Effector CD4-positive, alpha-beta T cell (primary cell): ENCODE data around the gene CACNA1B.

Source experiments
- DNase-seq: peaks from one replicate; pipeline ENCODE4 v3.0.0-alpha.2; 2020

The CACNA1B gene

GRCh38 chr9:137986268-137987099 lies 108.9 kb downstream of the CACNA1B start:
- DNase-seq: no peak

GRCh38 chr9:137987244-137988030 lies 109.9 kb downstream of the CACNA1B start:
- no peak for DNase-seq

GRCh38 chr9:137988051-137988450 lies 110.5 kb downstream of the CACNA1B start:
- no peak for DNase-seq

GRCh38 chr9:137988701-137989100 lies 111.1 kb downstream of the CACNA1B start:
- no peak for DNase-seq

DNA sequence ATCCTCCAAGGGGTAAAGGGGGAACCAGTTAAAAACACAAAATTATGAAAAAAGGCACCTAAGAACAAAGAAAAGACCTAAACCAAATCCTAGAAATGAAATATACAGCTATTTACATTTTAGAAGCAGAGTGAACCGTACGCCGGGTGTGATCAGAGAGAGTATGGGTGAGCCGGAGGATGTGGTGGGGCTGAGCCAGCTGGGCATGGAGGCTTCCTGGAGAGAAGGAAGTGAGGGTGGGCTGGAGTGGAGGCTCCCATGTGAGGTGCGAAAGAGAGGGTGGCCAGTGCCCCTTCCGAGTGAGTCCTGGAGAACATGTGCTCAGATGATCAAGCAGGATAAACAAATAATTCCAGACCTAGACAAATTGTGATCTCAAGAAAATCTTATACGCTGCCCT lies 111.6 kb downstream of the CACNA1B start:
- no peak for DNase-seq

DNA sequence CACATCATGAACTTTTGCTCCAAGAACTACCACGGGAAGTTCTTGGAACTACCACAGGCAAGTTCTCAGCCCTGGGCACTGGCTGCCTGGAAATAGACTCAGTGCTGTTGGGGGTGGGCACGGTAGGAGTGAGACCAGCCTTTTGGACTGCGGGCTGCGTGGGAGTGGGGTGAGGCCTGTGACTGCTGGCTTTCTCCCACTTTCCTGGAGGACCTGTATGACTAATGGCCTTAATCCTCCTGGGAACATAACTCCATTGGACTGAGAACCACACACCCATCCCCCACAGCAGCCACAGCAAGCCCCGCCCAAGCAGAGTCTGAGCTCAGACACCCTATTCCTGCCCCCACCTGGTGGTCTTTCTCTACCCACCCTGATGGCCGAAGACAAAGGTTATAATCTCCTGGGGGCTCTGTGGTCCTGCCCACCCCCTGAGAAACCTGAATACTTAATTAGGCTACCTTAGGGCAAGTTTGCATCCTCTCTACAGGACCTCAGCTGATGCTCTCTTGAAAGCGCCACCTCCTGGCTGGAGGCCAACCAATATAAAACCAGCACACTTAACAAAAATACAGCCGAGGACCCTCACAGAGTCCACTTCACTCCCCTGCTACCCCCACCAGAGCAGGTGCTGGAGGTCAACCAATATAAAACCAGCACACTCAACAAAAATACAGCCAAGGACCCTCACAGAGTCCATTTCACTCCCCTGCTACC lies 112.6 kb downstream of the CACNA1B start:
- no peak for DNase-seq

DNA sequence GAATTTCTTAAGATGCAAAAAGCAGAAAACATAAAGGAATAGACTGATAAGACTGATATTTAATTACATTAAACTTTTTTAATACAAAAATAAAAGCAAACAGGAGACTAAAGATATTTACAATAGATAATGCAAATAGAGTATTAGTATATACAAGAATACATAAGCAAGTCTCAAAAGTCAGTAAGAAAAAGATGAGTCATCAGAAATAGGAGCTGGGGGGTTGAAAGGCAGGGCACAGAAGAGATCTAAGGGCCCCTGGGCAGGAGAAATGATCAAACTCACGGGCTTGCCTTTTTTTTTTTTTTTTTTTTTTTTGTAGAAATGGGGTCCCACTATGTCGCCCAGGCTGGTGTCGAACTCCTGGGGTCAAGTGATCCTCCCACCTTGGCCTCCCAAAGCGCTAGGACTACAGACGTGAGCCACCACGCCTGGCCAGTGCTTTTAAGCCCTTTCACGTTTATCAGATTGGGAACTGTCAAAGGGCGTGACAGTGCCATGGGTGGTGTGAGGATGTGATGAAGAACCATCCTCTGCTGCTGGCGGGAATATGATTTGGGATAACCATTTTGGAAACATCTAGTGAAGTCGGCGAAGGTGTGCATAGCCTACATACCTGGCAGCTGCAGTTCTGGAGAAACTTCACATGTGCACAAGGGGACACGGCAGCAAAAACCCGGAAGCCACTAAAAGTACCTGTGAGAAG lies 126.1 kb downstream of the CACNA1B start:
- DNase-seq: no peak

- no peak for DNase-seq
These were observed 129.1 kb downstream of the CACNA1B start for GRCh38 chr9:138006576-138007233.

DNA sequence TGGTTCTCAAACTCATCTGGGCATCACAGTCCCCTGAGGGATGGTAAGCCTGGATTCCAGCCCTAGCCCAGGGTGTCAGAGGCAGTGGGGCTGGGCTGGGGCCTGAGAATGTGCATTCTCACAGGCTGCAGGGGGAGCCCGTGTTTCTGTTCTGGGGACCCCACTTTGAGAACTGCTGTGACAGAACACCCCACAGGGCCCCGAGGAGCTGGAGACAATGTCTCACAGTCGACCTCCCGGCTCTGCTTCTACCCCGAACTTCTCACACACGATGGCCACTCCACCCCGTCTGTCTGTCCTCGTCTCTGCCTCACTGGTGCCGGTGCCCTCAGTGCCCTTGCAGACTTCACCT lies 130.0 kb downstream of the CACNA1B start:
- no peak for DNase-seq

DNA sequence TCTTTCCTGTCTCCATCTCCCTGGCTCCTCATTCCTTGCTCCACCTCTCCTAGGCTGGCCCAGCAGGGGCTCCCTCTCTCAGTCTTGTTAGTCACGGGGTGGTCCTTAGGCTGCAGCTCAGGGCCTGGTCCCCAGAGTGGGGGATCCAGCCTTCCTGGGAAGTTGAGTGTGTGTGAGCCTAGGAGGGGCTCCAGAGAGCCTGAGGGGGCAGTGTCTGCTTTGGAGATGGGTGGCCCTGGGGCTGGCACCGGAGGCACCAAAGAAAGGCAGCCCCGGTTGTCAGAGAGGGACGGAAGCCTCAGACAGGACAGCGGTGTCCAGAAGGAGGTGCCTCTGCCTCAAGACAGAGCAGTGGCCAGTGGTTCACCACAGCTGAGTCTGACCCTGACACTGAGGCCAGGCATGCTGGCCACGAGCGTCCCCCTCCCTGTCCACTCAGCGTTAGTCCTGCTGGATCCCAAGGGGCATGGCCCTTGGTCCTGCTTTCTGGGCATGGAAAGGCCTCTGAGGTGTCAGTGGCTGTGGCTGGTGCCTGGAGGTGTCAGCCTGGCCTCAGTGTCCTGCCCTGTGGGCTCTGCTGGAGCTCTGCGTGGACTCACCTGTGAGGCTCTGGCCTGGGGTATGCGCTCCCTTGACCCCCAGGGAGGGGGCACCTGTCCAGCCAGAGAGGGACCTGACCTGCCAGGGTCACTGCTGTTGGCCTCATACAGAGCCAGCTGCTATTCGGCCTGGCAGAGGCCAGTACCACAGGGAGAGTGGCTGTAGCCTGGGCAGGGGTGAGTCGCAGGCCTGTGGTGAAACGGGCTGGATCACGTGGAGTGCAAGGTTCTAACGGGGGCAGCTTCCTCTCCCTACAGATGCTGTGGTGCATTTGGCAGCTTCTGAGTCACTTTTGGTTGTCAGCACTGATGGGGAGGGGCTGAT lies 130.6 kb downstream of the CACNA1B start:
- no peak for DNase-seq

- DNase-seq: no peak
These were observed 131.6 kb downstream of the CACNA1B start for GRCh38 chr9:138009016-138009802.

- no peak for DNase-seq
These were observed 132.5 kb downstream of the CACNA1B start for GRCh38 chr9:138009803-138010690.

DNA sequence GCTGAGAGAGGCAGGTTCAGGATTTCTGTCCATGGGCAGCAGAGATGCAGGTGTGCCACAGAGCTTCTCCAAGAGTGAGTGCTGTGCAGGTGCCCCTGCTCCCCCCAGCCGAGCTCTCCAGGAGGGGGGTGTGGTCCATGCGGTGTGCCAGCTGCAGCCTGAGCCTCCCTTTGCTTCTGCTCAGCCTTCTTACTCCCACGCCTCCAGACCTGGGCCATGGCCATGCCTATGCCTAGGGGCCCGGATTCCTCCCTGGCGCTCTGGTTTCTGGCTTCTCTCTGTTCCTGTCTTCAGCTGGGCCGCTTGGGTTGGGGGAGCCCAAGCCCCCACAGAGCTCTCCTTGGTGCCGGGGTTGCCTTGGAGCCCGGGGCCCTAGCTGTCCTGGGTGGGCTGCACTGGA lies 133.3 kb downstream of the CACNA1B start:
- no peak for DNase-seq

DNA sequence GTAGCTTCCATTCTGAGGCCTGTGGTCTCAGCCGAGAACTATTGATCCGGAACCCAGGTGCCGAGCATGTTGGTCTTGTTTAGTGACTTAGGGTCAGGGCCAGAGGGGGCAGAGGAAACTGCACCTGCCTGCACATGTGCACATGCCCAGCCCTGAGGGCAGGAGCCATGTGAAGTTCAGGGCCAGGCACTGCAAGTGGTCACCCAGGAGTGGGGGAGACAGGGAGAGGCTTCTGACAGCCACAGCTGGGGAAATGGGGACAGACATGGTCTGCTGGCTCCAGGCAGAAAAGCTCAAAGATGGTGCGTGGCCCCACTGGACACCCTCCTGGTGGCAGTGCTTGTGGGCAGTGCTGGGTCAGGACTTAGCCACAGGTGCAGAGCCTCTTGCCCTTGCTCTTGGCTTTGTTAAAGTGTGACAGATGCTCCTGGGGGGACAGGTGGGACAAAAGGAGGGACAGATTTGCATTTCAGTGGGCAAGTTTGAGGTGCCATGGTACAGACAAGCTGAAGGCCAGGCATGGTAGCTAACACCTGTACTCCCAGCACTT lies 134.4 kb downstream of the CACNA1B start:
- DNase-seq: no peak

GRCh38 chr9:138013273-138013672 lies 135.7 kb downstream of the CACNA1B start:
- DNase-seq: no peak

DNA sequence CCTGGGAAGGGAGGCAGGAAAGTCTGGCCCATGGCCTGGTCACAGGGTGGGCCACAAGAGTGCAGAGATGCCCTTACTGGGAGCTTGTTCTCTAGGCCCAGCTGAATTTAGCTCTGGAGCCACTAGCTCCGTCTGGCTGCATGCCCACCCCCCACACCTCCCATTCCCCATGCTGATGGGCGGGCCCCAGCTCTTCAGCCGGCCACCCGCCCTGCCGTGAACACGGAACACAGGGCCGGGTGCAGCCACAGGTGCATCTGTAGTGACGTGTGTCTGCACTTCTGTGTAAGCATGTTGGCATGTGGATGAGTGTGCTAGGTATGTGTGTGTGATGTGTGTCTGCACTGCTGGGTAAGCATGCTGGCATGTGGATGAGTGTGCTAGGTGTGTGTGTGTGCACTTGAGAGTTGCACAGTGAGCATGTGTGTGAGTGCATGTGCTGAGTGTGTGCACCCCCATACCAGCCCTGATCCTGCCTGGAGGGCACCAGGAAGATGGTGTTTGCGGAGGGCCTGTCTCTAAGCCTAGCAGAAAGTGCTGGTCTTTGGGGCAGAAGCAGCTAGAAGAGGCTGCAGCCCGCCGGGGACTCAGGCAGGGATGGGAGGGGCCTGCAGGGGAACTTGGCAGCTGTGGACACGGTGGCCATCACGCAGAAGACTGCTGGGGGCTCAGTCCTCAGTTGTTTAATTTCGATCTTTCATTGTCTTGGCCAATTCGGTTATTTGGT lies 136.4 kb downstream of the CACNA1B start:
- no peak for DNase-seq

GRCh38 chr9:138014563-138014945 lies 137.0 kb downstream of the CACNA1B start:
- DNase-seq: no peak
